SK-N-SH (cell line): ENCODE results near the gene RFLNA. TPM values are rescaled to one million over a fixed set of nuclear protein-coding genes. Genes with fewer than 3 reads are reported as not detected.

ENCODE experiments used
- CTCF ChIA-PET: fragments of 300-600, 350-600 bp; formaldehyde crosslinking; extraction: SDS; loops from one replicate; lab custom pipeline; 2021; lab: Yijun Ruan, JAX
- POLR2A ChIA-PET: fragments of 350-600 bp; sonication (Branson Sonifier 250); formaldehyde crosslinking; extraction: SDS; loops from one replicate; lab custom pipeline; 2020; ENCODE audit warnings: antibody characterized with exemption, inconsistent platforms; lab: Yijun Ruan, JAX
- DNase-seq: peaks from one replicate; pipeline ENCODE4 v3.0.0; 2012
- H2AFZ ChIP-seq: fragments of 200-600 bp; sonication (generic); 2 replicates; pipeline ENCODE4 v1.8.1; 2016; ENCODE audit warnings: antibody characterized with exemption, mild to moderate bottlenecking, low read depth
- H3F3A ChIP-seq: fragments of 200-600 bp; sonication (generic); replicated peaks from 2 replicates; pipeline ENCODE3; 2016; ENCODE audit warnings: antibody characterized with exemption, mild to moderate bottlenecking; ENCODE audit not compliant: insufficient read depth
- H3K27ac ChIP-seq, 2 experiments: fragments of 200-500 bp in 1 of 2; fragments of 200-600 bp in 1 of 2; sonication (Bioruptor generic) in 1 of 2; sonication (generic), shearing (Covaris generic) in 1 of 2; 2 replicates each; pipeline versions ENCODE4 v1.5.1 to v1.6.1; 2014 to 2016; ENCODE audit warnings: low read depth in 2 of 2, inconsistent platforms in 1 of 2, low read length in 1 of 2, mild to moderate bottlenecking in 1 of 2, mixed read lengths in 1 of 2
- H3K27me3 ChIP-seq: fragments of 200-600 bp; sonication (generic), shearing (Covaris generic); 2 replicates; pipeline ENCODE4 v1.6.1; 2016; ENCODE audit warnings: mixed run types; ENCODE audit not compliant: insufficient read depth
- H3K36me3 ChIP-seq, 2 experiments: fragments of 200-500 bp in 1 of 2; fragments of 200-600 bp in 1 of 2; sonication (Bioruptor generic) in 1 of 2; sonication (generic) in 1 of 2; replicated peaks in 1 of 2; 2 replicates each; pipeline versions ENCODE3 to v1.5.1; 2014 to 2016; ENCODE audit warnings: low read length in 1 of 2, mild to moderate bottlenecking in 1 of 2; ENCODE audit not compliant: insufficient read depth in 2 of 2, control insufficient read depth in 1 of 2
- H3K4me1 ChIP-seq, 2 experiments: fragments of 200-500 bp in 1 of 2; fragments of 200-600 bp in 1 of 2; sonication (Bioruptor generic) in 1 of 2; sonication (generic), shearing (Covaris generic) in 1 of 2; 2 replicates each; pipeline versions ENCODE4 v1.5.1 to v1.6.1; 2014 to 2016; ENCODE audit warnings: low read depth in 1 of 2, low read length in 1 of 2, mixed run types in 1 of 2; ENCODE audit not compliant: insufficient read depth in 2 of 2, control insufficient read depth in 1 of 2
- H3K4me2 ChIP-seq: fragments of 200-600 bp; sonication (generic), shearing (Covaris generic); 2 replicates; pipeline ENCODE4 v1.6.1; 2017; ENCODE audit warnings: mixed run types
- H3K4me3 ChIP-seq, 2 experiments: fragments of 200-500 bp in 1 of 2; fragments of 200-600 bp in 1 of 2; sonication (Bioruptor generic) in 1 of 2; sonication (generic), shearing (Covaris generic) in 1 of 2; 2 replicates each; pipeline versions ENCODE4 v1.5.1 to v1.8.1; 2014 to 2016; ENCODE audit warnings: low read depth in 2 of 2, inconsistent platforms in 1 of 2, low read length in 1 of 2, mild to moderate bottlenecking in 1 of 2, mixed read lengths in 1 of 2, moderate library complexity in 1 of 2
- H3K79me2 ChIP-seq: fragments of 200-600 bp; sonication (generic); 2 replicates; pipeline ENCODE4 v1.8.1; 2017; ENCODE audit warnings: mild to moderate bottlenecking; ENCODE audit not compliant: insufficient read depth
- H3K9ac ChIP-seq: fragments of 200-600 bp; sonication (generic); 2 replicates; pipeline ENCODE4 v1.6.1; 2017; ENCODE audit warnings: mixed run types
- H3K9me2 ChIP-seq: fragments of 200-600 bp; sonication (generic); 2 replicates; pipeline ENCODE4 v1.6.1; 2017; ENCODE audit warnings: mixed run types
- H3K9me3 ChIP-seq: fragments of 200-600 bp; sonication (generic); 2 replicates; pipeline ENCODE4 v1.6.1; 2017; ENCODE audit warnings: mixed run types, mild to moderate bottlenecking, moderate library complexity
- H4K20me1 ChIP-seq: fragments of 200-600 bp; sonication (generic); 2 replicates; pipeline ENCODE4 v1.6.1; 2017; ENCODE audit warnings: mild to moderate bottlenecking, mixed run types; ENCODE audit not compliant: insufficient read depth
- ELF1 ChIP-seq: IDR thresholded peaks from 2 replicates; pipeline ENCODE4 v1.4.0; 2012
- EZH2phosphoT487 ChIP-seq: fragments of 200-600 bp; sonication (generic); IDR thresholded peaks from 2 replicates; pipeline ENCODE4 v1.6.1; 2017; ENCODE audit warnings: low read depth, mixed run types, mild to moderate bottlenecking, antibody characterized with exemption, moderate library complexity, borderline replicate concordance
- FOXM1 ChIP-seq: IDR thresholded peaks from 2 replicates; pipeline ENCODE4 v1.4.0; 2012; ENCODE audit warnings: low read depth, mild to moderate bottlenecking
- IRF3 ChIP-seq: fragments of 150-350 bp; IDR thresholded peaks from 2 replicates; pipeline ENCODE4 v1.6.1; 2016; ENCODE audit warnings: mild to moderate bottlenecking, low read depth, low read length
- JUND ChIP-seq: IDR thresholded peaks from 2 replicates; pipeline ENCODE4 v1.4.0; 2012
- MXI1 ChIP-seq: IDR thresholded peaks from 2 replicates; pipeline ENCODE4 v1.6.1; 2012; ENCODE audit warnings: mild to moderate bottlenecking, low read depth, low read length, improper control_type of control experiment
- POLR2AphosphoS5 ChIP-seq: IDR thresholded peaks from 2 replicates; pipeline ENCODE4 v1.6.1; 2012; ENCODE audit warnings: low read depth, low read length
- RAD21 ChIP-seq: IDR thresholded peaks from 2 replicates; pipeline ENCODE4 v1.6.1; 2012; ENCODE audit warnings: mild to moderate bottlenecking, low read length
- RFX5 ChIP-seq: IDR thresholded peaks from 2 replicates; pipeline ENCODE4 v1.6.1; 2012; ENCODE audit warnings: mild to moderate bottlenecking, improper control_type of control experiment, low read length
- RXRA ChIP-seq: IDR thresholded peaks from 2 replicates; pipeline ENCODE4 v1.4.0; 2012; ENCODE audit warnings: low read depth, mild to moderate bottlenecking, borderline replicate concordance
- SIN3A ChIP-seq: IDR thresholded peaks from 2 replicates; pipeline ENCODE4 v1.6.1; 2012; ENCODE audit warnings: low read depth, mild to moderate bottlenecking, low read length, moderate library complexity, borderline replicate concordance
- TAF1 ChIP-seq: IDR thresholded peaks from 2 replicates; pipeline ENCODE4 v1.6.1; 2012; ENCODE audit warnings: low read depth, mild to moderate bottlenecking, low read length, moderate library complexity, borderline replicate concordance
- USF2 ChIP-seq: fragments of 150-350 bp; IDR thresholded peaks from 2 replicates; pipeline ENCODE4 v1.6.1; 2017; ENCODE audit warnings: antibody characterized with exemption, low read length, low read depth, borderline replicate concordance
- WGBS: methylation state at CpG from one replicate; pipeline ENCODE4 v1.1.6; 2017; ENCODE audit warnings: low lambda C conversion rate; 5-methylcytosine and 5-hydroxymethylcytosine counted together
- polyA plus RNA-seq, 3 experiments: library from polyadenylated mRNA; depleted of rRNA; stranded (reverse); fragments of >200 nt; gene quantifications; 2 replicates each; pipeline ENCODE4 v1.2.3, GENCODE V29; 2012
- TF ChIP-seq, protein P1 (sequence below): fragments of 200-600 bp; sonication (generic); IDR thresholded peaks from 2 replicates; pipeline ENCODE4 v1.6.1; 2017; ENCODE audit warnings: antibody characterized with exemption, mild to moderate bottlenecking, moderate library complexity
- TF ChIP-seq, protein P2 (sequence below): IDR thresholded peaks from 2 replicates; pipeline ENCODE4 v1.6.1; 2012; ENCODE audit warnings: mild to moderate bottlenecking, low read depth, low read length, moderate library complexity

RFLNA gene
- polyA plus RNA-seq, 1 of the 3 experiments (the other 2 are of a cell fraction), result 0.10 TPM

DNA sequence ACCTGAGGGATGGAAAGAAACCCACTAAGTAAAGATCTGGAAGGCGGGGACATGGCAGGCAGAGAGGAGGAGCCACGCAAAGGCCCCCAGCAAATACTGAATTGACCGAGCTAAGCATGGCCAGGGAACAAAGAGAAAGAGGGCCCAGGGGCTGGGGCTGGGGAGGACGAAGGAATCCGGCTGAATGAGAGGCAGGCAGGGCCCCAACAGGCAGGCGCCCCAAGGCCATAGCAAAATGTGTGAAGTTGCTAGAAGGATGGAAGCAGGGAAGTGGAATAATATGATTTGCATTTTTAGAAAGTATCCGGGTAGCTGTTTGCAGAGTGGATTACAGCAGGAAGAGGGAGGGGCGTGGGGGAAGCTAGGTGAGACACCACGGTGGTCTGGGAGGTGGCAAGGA is 49.1 kb downstream of the RFLNA start (continued):
- TF ChIP-seq, protein P1, sequence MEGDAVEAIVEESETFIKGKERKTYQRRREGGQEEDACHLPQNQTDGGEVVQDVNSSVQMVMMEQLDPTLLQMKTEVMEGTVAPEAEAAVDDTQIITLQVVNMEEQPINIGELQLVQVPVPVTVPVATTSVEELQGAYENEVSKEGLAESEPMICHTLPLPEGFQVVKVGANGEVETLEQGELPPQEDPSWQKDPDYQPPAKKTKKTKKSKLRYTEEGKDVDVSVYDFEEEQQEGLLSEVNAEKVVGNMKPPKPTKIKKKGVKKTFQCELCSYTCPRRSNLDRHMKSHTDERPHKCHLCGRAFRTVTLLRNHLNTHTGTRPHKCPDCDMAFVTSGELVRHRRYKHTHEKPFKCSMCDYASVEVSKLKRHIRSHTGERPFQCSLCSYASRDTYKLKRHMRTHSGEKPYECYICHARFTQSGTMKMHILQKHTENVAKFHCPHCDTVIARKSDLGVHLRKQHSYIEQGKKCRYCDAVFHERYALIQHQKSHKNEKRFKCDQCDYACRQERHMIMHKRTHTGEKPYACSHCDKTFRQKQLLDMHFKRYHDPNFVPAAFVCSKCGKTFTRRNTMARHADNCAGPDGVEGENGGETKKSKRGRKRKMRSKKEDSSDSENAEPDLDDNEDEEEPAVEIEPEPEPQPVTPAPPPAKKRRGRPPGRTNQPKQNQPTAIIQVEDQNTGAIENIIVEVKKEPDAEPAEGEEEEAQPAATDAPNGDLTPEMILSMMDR, result no peak
- TF ChIP-seq JUND, result no peak
- TF ChIP-seq RXRA, result no peak
- no peak for TF ChIP-seq FOXM1
- TF ChIP-seq, protein P2, sequence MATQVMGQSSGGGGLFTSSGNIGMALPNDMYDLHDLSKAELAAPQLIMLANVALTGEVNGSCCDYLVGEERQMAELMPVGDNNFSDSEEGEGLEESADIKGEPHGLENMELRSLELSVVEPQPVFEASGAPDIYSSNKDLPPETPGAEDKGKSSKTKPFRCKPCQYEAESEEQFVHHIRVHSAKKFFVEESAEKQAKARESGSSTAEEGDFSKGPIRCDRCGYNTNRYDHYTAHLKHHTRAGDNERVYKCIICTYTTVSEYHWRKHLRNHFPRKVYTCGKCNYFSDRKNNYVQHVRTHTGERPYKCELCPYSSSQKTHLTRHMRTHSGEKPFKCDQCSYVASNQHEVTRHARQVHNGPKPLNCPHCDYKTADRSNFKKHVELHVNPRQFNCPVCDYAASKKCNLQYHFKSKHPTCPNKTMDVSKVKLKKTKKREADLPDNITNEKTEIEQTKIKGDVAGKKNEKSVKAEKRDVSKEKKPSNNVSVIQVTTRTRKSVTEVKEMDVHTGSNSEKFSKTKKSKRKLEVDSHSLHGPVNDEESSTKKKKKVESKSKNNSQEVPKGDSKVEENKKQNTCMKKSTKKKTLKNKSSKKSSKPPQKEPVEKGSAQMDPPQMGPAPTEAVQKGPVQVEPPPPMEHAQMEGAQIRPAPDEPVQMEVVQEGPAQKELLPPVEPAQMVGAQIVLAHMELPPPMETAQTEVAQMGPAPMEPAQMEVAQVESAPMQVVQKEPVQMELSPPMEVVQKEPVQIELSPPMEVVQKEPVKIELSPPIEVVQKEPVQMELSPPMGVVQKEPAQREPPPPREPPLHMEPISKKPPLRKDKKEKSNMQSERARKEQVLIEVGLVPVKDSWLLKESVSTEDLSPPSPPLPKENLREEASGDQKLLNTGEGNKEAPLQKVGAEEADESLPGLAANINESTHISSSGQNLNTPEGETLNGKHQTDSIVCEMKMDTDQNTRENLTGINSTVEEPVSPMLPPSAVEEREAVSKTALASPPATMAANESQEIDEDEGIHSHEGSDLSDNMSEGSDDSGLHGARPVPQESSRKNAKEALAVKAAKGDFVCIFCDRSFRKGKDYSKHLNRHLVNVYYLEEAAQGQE, result no peak
- TF ChIP-seq RAD21, result no peak
- no peak for TF ChIP-seq POLR2AphosphoS5

GRCh38 chr12:124344526-124344925 is 49.6 kb downstream of the RFLNA start:
- Histone ChIP-seq H3K27me3 (no peaks in the 10 kb centered on the region), H3K4me1 (no peaks in the 10 kb centered on the region), H3K79me2 (peaks cover 37% of the 10 kb centered on the region; the same call in 1 of the 2 replicates), H3K27ac (no peak overlapping the region), H3K9me3 (no peaks in the 10 kb centered on the region), H4K20me1 (peaks cover 57% of the 10 kb centered on the region), H3K4me2 (no peak overlapping the region), H3K9ac (no peak overlapping the region), H3K36me3 (peaks cover 51 to 76% of the 10 kb centered on the region in 2 experiments), H2AFZ (no peak overlapping the region), H3F3A (no peaks in the 10 kb centered on the region), H3K4me3 (no peak overlapping the region), H3K9me2 (no peaks in the 10 kb centered on the region)
- ChIA-PET CTCF (interaction anchor here (1.1 to 1.2 kb wide), 2 partner anchors 12 to 423 kb away, joined by 4 read pairs; no protein-coding TSS in a partner anchor), POLR2A (no interaction called here)
- TF ChIP-seq TAF1, result no peak
- TF ChIP-seq SIN3A, result no peak
- no peak for TF ChIP-seq RFX5
- TF ChIP-seq IRF3, result no peak
- no peak for TF ChIP-seq MXI1
- no peak for TF ChIP-seq EZH2phosphoT487
- no peak for TF ChIP-seq RAD21
- TF ChIP-seq USF2, result no peak
- no peak for TF ChIP-seq FOXM1
- TF ChIP-seq ELF1, result no peak
- TF ChIP-seq, protein P1, result no peak
- WGBS, result 98% methylated on average over 19 of the region's 38 CpGs
- no peak for DNase-seq
